ENCODE measurements around the gene CHRDL2. TPM values are rescaled to one million over a fixed set of nuclear protein-coding genes. Genes with fewer than 3 reads are reported as not detected.

The CHRDL2 gene
- total and polyA plus RNA-seq, 2 of the 13 experiments (the other 11 are each of a cell fraction or from before 2014, with no cell fraction given), result 0.04 TPM; not detected in 1

DNA sequence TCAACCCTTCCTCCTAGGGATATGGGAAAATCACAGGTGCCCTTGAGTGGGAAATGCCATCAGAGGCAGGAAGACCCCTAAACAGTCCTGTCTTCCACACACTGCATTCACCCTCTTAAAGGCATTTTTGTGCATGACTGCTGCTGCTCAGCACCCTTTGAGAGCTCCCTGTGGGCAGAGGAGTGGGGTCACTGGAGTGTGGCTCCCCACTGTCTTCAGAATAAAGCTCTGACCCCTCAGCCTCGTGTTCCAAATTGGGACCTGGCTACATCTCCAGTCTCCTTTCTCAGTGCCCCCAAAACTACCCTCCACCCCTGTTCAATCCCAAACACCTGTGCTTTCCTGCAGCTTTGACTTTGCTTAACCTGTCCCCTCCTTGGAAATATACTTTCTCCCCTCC is 46.6 kb downstream of the CHRDL2 start:
- no peak for TF ChIP-seq PAF1 (CRISPR knock-in tag; IDR thresholded peaks at IDR 0.05)
- no peak for TF ChIP-seq DNMT1 (CRISPR knock-in tag; IDR thresholded peaks at IDR 0.05)
- H3K4me3 ChIP-seq (replicated peaks in 1 of 3; ENCODE audit: insufficient read depth in 1 of 3, low read depth in 2 of 3, low read length in 3 of 3), result no peak overlapping the region
- no peaks in the 10 kb centered on the region for H3K79me2 ChIP-seq (ENCODE audit: insufficient read depth, low read length)
- H3K4me1 ChIP-seq (ENCODE audit: insufficient read depth, low read length), result peaks cover 5% of the 10 kb centered on the region; the same call in 1 of the 2 replicates
- ChIA-PET POLR2A (no interaction called here), CTCF (ENCODE audit: low intra/inter-chr PET ratio, low total read pairs) (no interaction called here)
- intact Hi-C loops (cut with micrococcal nuclease; ENCODE audit: unreplicated experiment) (no loop called here), in situ Hi-C loops (cut with HindIII; ENCODE audit: extremely low pct_ligation_motif_present, low pct_unique_long_range_greater_than_20kb) (no loop called here)
- FAIRE-seq, result no peak
- no peak overlapping the region for H2AFZ ChIP-seq (ENCODE audit: low read length)
- 0% methylated on average over 1 of the region's 1 CpG for WGBS (ENCODE audit: low lambda C conversion rate)
- no peaks in the 10 kb centered on the region for H3K9me3 ChIP-seq (ENCODE audit: low read length)
- H3K27me3 ChIP-seq (ENCODE audit: control insufficient read depth in 1 of 2, insufficient read depth in 2 of 2, low read length in 2 of 2), result peaks cover 0 to 4% of the 10 kb centered on the region in 2 experiments; a peak in 1 of 5 replicates
- no TSS peak for BruUV-seq (replicated peaks)
- no peaks in the 10 kb centered on the region for H3K36me3 ChIP-seq (replicated peaks in 1 of 2; ENCODE audit: control insufficient read depth in 1 of 2, insufficient read depth in 2 of 2, low read length in 2 of 2)
- no peaks in the 10 kb centered on the region for H4K20me1 ChIP-seq (ENCODE audit: insufficient read depth, low read length)
- H3K9ac ChIP-seq (ENCODE audit: insufficient read depth, low read depth, low read length), result no peak overlapping the region
- DNase-seq (ENCODE audit: low spot score), result no peak
- no peak overlapping the region for H3K27ac ChIP-seq (ENCODE audit: extremely low read length, insufficient read depth, low read length)
- ATAC-seq, result no peak
- H3K4me2 ChIP-seq (ENCODE audit: low read depth, low read length), result no peak overlapping the region

- no peak for DNase-seq (ENCODE audit: low spot score)
- Histone ChIP-seq H3K27me3 (ENCODE audit: control insufficient read depth in 1 of 2, insufficient read depth in 2 of 2, low read length in 2 of 2) (peaks cover 1 to 4% of the 10 kb centered on the region in 2 experiments; a peak in 2 of 5 replicates), H3K4me2 (ENCODE audit: low read depth, low read length) (peak overlapping the region; percentile 51), H3K4me3 (replicated peaks in 1 of 3; ENCODE audit: insufficient read depth in 1 of 3, low read depth in 2 of 3, low read length in 3 of 3) (peak overlapping the region in 2 of 3 experiments; percentile 58 to 59; a peak in 1 of 6 replicates), H3K4me1 (ENCODE audit: insufficient read depth, low read length) (no peaks in the 10 kb centered on the region), H3K9me3 (ENCODE audit: low read length) (no peaks in the 10 kb centered on the region), H3K36me3 (replicated peaks in 1 of 2; ENCODE audit: control insufficient read depth in 1 of 2, insufficient read depth in 2 of 2, low read length in 2 of 2) (no peaks in the 10 kb centered on the region), H3K27ac (ENCODE audit: extremely low read length, insufficient read depth, low read length) (no peak overlapping the region), H4K20me1 (ENCODE audit: insufficient read depth, low read length) (no peaks in the 10 kb centered on the region), H3K9ac (ENCODE audit: insufficient read depth, low read depth, low read length) (no peak overlapping the region), H2AFZ (ENCODE audit: low read length) (no peak overlapping the region), H3K79me2 (ENCODE audit: insufficient read depth, low read length) (no peaks in the 10 kb centered on the region)
- intact Hi-C loops (cut with micrococcal nuclease; ENCODE audit: unreplicated experiment) (no loop called here), in situ Hi-C loops (cut with HindIII; ENCODE audit: extremely low pct_ligation_motif_present, low pct_unique_long_range_greater_than_20kb) (no loop called here)
- FAIRE-seq, result no peak
- 85% methylated on average over 10 of the region's 12 CpGs for WGBS (ENCODE audit: low lambda C conversion rate)
- no peak for ATAC-seq
- ChIA-PET POLR2A (no interaction called here), CTCF (ENCODE audit: low intra/inter-chr PET ratio, low total read pairs) (interaction anchor here (0.9 kb wide), 1 partner anchor 49 kb away, joined by 4 read pairs; no protein-coding TSS in a partner anchor)
- no TSS peak for BruUV-seq (replicated peaks)
- TF ChIP-seq FOXO1 (CRISPR knock-in tag; IDR thresholded peaks at IDR 0.05) (no peak), ZNF343 (CRISPR knock-in tag; IDR thresholded peaks at IDR 0.05) (no peak), ZNF639 (CRISPR knock-in tag; conservative IDR thresholded peaks at IDR 0.05) (no peak), HNF1A (IDR thresholded peaks at IDR 0.05; ENCODE audit: low read depth) (no peak), HNF1A (CRISPR knock-in tag; IDR thresholded peaks at IDR 0.05; ENCODE audit: borderline replicate concordance) (no peak), SP5 (CRISPR knock-in tag; IDR thresholded peaks at IDR 0.05; ENCODE audit: borderline replicate concordance, low read depth) (no peak), ZNF205 (CRISPR knock-in tag; IDR thresholded peaks at IDR 0.05) (no peak), POGZ (CRISPR knock-in tag; IDR thresholded peaks at IDR 0.05) (no peak), POLR2AphosphoS2 (IDR thresholded peaks at IDR 0.05; ENCODE audit: low read depth, low read length) (no peak), ZNF264 (CRISPR knock-in tag; IDR thresholded peaks at IDR 0.05) (no peak), ZC3H13 (CRISPR knock-in tag; IDR thresholded peaks at IDR 0.05) (no peak), ZFP41 (CRISPR knock-in tag; IDR thresholded peaks at IDR 0.05; ENCODE audit: borderline replicate concordance) (no peak), KLF16 (CRISPR knock-in tag; IDR thresholded peaks at IDR 0.05) (no peak)
These were observed 47.2 kb downstream of the CHRDL2 start for GRCh38 chr11:74683941-74684481.
